Measurements from ENCODE around the gene FKTN.
A peak's percentile ranks its signal among the peaks of the same experiment; 100 is the strongest.
"Not testable (repeated sequence)": the region's sequence is repeated elsewhere in the genome, so short reads cannot be mapped to it uniquely, and the experiment has no call there.

FKTN gene

DNA sequence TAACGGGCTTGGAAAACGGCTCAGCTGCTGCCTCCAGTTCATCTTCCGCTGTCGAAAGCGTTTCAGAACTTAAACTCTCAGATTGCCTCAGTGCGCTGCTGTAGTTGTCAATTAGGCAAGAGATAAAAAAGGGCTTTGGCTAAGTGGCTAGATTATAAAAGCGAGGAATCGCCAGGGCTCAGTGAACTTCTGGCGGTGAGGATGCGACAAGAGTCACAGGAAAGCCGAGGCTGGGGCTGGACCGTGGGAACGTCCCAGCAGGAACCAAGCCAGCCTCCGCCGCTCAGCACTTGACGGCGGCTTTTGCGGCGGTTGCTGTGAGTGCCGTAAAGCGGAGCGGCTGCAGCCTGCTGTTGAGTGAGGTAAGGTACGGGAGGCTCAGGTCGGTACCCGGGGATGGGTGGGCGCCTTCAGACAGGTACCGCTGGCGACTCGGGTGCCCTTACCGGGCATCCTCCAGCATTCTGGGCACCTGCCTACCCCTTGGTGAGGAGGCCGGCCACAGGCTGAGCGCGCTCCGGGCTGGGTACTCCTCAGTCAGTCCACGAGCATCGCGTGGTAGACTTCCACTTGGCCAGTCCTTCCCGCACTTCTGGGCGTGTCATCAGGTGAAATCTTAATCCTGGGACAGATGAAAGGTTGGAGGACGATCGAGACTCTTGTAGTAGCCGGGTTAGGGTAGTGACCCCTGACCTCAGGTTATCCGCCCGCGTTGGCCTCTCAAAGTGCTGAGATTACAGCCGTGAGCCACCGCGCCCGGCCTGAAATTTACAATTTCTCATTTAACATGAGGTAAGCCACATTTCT lies at the start of gene FKTN:
FKTN (plus strand) TSS at position 328 of the 807 bp plus-strand sequence. CDS start 16,902 bp downstream, outside the sequence.
- peak; percentile 59 for DNase-seq

DNA sequence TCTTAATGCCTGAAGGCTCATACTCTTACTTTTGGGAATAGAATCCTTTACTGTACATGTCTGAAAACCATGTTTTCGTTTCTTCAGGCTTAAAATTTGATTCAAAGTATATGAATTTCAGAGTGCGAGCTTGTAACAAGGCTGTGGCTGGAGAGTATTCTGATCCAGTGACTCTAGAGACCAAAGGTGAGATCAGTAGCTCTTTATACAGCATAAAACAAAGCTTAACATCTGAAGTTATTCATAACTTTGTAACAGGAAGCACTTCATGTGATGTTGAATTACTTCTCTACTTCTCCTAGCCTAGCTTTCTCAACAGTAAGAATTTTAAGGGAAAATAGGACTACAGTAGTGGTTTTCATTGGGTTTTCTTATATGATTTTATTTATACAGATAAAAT lies 49.4 kb upstream of the FKTN start:
- no peak for DNase-seq

DNA sequence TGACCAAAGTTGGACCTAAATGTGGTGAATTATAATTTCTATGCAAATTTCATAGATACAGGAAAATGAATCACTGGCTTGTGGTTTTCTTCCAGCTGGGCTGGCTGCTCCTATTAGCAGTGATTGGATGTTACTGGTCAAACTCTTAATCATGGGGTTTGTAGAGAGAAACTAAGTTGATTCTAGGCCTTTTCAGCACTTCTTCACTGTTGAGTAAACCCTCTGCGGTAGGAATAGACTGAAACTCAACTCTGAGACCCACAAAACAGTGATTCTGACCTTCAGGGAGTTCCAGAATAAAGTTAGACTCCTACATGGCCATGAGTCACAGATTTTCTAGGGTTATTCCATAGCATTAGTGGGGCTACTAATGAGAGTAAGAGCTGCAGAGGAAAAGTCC lies 47.9 kb upstream of the FKTN start:
- no peak for DNase-seq

GRCh38 chr9:105511446-105511845 lies 46.5 kb upstream of the FKTN start:
- DNase-seq = no peak

DNA sequence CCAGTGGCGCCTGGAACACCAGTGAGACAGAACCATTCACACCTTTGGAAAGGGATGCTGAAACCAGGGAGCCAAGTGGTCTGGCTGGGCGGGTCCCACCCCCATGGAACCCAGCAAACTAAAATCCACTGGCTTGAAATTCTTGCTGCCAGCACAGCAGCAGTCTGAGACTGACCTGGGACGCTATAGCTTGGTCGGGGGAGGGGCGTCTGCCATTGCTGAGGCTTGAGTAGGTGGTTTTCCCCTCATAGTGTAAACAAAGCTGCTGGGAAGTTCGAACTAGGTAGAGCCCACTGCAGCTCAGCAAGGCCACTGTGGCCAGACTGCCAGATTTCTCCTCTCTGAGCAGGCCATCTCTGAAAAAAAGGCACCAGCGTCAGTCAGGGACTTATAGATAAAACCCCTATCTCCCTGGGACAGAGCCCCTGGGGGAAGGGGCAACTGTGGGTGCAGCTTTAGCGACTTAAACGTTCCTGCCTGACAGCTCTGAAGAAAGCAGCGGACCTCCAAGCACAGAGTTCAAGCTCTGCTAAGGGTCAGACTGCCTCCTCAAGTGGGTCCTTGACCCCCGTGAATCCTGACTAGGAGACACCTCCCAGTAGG lies 42.0 kb upstream of the FKTN start:
- no peak for DNase-seq

DNA sequence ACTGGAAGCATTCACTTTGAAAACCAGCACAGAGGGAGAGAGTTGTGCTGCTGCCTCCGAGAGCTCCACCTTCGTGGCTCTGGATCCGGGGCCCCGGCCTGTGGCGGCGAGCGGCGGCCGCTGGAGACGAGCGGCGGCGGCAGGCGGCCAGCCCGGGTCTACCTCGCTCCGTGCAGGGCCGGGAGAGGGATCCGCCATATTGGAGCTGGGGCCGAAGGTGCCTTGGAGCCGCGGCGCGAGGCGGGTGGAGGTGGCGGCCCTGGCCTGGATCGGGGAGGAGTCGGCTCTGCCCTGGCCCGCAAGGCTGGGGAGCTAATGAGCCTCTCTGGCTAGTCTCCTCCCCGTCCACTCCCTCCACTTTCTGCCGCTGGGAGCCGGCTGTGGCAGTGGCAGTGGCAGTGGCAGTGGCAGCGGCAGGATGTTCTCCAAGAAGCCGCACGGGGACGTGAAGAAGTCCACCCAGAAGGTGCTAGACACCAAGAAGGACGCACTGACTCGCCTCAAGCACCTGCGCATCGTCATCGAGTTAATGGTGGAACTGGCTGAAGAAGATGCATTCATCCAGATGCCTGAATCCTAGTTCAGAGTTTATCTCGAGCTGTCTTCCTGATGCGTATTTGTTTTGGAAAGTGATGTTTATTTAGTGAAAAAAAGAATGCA lies 38.1 kb upstream of the FKTN start:
- not testable (repeated sequence) for DNase-seq

GRCh38 chr9:105520992-105521391 lies 36.9 kb upstream of the FKTN start:
- DNase-seq = not testable (repeated sequence)

DNA sequence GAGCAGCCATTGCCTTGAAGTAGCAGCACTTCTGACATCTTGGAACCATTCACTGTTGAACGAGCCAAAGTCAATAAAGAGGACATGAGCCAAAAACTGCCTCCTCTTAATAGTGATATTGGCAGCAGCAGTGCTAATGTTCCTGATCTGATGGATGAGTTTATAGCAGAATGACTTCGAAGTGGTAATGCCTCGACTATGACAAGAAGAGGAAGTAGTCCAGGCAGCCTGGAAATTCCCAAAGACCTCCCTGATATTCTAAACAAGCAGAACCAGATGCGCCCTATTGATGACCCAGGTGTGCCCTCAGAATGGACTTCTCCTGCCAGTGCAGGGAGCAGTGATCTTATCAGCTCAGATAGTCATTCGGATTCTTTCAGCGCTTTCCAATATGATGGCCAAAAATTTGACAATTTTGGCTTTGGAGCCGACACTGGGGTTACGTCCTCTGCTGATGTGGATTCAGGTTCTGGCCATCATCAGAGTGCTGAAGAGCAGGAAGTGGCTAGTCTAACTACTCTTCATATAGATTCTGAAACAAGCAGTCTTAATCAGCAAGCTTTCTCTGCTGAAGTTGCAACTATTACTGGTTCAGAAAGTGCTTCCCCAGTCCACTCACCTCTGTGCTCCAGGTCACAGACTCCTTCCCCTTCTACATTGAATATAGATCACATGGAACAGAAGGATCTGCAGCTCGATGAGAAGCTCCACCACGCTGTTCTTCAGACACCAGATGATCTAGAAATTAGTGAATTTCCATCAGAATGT lies 35.1 kb upstream of the FKTN start:
- not testable (repeated sequence) for DNase-seq

DNA sequence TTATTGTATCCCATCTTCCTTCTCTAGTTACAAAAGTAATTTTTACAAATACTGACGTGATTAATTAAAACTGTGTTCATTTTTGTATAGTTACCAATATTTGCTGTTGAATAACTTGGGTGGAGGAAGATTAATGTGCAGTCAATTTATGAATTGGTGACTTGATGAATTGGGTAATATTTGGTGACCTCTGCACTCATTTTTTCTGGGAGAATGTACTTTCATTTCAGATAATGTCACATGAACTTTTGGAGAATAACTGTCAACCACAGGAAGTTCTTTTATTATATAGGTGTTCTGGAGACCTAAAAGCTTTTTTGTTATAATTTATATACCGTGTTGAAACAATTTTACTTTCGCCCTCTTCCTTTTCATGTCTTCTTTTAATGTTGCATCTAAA lies 26.4 kb upstream of the FKTN start:
- DNase-seq = no peak

GRCh38 chr9:105535920-105536668 lies 21.8 kb upstream of the FKTN start:
- no peak for DNase-seq

GRCh38 chr9:105539452-105539851 lies 18.5 kb upstream of the FKTN start:
- DNase-seq = no peak

DNA sequence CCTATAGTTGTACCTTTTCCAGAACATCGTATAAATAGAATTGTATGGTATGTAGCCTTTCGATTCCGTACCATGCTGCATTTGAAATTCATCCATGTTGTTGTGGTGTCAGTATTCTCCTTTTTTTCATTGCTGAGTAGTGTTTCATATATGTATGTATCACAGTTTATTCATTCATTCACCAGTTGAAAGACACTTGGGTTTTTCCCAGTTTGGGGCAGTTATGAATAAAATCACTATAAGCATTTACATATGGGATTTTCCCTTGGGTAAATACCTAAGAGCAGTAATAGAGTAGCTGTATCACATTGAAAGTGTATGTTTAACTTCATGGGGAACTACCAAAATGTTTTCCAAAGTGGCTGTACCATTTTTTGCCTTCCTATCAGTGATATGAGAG lies 16.1 kb upstream of the FKTN start:
- DNase-seq = no peak

DNA sequence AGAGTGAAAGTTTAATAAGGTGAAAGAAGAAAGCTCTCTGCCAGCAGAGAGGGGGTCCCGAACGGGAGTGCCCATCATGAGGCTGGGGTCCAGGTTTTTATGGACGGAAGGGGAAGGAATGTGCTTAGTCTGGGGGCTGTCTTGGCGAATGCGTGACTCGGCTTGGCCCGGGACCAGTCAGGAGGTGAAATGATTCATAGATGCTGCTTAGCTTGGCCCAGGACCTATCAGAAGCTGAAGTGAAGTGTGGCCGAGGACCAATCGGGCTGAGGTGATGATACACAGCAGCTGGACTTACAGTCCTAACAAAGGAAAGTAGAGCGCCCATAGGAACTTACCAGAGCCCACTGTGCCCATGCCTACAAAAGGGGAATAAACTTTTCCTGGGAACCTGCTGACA lies 3.9 kb upstream of the FKTN start:
- DNase-seq = no peak

GRCh38 chr9:105572455-105572854 lies 14.5 kb downstream of the FKTN start:
- DNase-seq = no peak

DNA sequence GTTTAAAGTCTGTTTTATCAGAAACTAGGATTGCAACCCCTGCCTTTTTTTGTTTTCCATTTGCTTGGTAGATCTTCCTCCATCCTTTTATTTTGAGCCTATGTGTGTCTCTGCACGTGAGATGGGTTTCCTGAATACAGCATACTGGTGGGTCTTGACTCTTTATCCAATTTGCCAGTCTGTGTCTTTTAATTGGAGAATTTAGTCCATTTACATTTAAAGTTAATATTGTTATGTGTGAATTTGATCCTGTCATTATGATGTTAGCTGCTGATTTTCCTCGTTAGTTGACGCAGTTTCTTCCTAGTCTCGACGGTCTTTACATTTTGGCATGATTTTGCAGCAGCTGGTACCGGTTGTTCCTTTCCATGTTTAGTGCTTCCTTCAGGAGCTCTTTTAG lies 22.0 kb downstream of the FKTN start:
- DNase-seq = not testable (repeated sequence)

- not testable (repeated sequence) for DNase-seq
Observed at GRCh38 chr9:105581550-105581949, 23.6 kb downstream of the FKTN start.

- DNase-seq = no peak
Observed at GRCh38 chr9:105593145-105593544, 35.2 kb downstream of the FKTN start.

DNA sequence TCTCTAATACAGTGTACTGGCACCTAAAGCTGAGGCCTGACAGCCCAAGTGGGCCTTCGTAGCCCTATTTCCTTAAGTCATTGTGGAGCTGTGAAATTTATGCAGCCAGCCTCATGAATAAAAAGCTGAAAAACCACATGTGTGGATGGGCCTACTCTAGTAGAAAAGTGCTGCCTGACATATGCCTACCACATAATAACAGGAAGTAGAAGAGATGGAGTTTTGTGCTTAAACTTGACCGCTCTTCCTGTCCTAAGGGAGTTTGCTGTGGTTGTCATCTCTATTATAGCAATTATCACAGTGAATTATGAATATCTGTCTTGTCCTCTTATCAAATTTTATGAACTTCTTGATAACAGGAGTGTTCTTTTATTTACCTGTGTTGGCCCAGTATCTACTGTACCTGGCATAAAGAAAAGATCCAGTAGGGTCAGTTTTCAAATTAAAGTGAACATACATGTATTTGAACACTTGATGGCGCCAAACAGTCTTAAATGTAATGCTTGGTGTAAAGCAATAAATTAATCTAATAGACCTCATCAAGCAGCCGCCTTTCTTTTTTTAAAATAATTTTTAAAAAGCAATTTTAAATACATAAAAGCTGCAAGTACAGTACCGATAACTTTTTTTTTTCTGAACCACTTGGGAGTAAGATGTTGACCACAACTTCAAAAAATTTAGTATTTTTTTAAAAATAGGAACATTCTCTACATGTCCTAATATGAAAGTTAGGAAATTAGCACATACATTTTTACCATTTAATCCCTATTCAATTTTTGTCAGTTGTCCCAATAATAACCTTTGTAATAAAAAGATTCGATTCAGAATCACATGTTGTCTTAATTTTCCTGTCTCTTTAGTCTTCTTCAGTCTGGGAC lies 51.0 kb downstream of the FKTN start:
- peak; percentile 47 for DNase-seq

- no peak for DNase-seq
Observed at GRCh38 chr9:105621001-105621400, 63.1 kb downstream of the FKTN start.

- no peak for DNase-seq
Observed at GRCh38 chr9:105625088-105625487, 67.2 kb downstream of the FKTN start.

- DNase-seq = no peak
Observed at GRCh38 chr9:105632807-105633206, 74.9 kb downstream of the FKTN start.
